HG02763 (cell line): ENCODE data around the gene KIF1B.
"Not testable (repeated sequence)": the region's sequence is repeated elsewhere in the genome, so short reads cannot be mapped to it uniquely, and the experiment has no call there.

Experiments
- ATAC-seq: cut with Tn5 transposase; IDR thresholded peaks from one replicate; pipeline ENCODE4 v1.9.1; 2021; ENCODE audit warnings: mild to moderate bottlenecking, moderate library complexity; ENCODE audit not compliant: unreplicated experiment

The KIF1B gene

GRCh38 chr1:10236405-10237156, 26.2 kb downstream of the KIF1B start:
- ATAC-seq, result no peak

GRCh38 chr1:10237157-10237539, 26.8 kb downstream of the KIF1B start:
- ATAC-seq, result no peak

- ATAC-seq, result no peak
Observed at GRCh38 chr1:10242135-10242534, 31.8 kb downstream of the KIF1B start.

- ATAC-seq, result no peak
Observed at GRCh38 chr1:10242811-10243210, 32.4 kb downstream of the KIF1B start.

GRCh38 chr1:10245674-10246073, 35.3 kb downstream of the KIF1B start:
- ATAC-seq, result no peak

GRCh38 chr1:10249808-10250457, 39.6 kb downstream of the KIF1B start:
- no peak for ATAC-seq

- no peak for ATAC-seq
Observed at GRCh38 chr1:10250663-10251062, 40.3 kb downstream of the KIF1B start.

DNA sequence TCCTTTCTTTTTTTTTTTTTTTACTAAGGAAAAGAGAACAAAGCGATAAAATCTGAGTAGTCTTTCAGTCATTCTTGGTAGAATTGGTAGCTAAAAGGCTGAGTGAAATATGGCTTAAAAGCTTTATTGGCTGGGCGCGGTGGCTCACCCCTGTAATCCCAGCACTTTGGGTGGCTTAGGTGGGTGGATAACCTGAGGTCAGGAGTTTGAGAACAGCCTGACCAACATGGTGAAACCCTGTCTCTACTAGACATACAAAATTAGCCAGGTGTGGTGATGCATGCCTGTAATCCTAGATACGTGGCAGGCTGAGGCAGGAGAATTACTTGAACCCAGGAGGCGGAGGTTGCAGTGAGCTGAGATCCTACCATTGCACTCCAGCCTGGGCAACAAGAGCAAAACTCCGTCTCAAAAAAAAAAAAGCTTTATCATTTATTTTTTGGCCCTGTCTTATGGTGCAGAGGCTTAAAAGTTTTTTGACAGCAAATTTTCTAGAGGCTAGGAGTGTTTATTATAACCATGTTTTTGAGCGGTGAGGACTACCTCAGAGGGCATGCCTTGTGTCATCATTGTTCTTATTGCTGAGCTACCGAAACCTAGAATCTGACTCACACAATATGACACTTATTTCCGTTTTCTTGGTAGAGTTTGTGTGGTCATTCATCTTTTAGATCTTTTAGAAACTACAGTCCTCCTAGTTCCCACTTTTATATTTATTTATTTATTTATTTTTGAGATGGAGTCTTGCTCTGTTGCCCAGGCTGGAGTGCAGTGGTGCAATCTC, 41.1 kb downstream of the KIF1B start:
- not testable (repeated sequence) for ATAC-seq

GRCh38 chr1:10252508-10252907, 42.1 kb downstream of the KIF1B start:
- no peak for ATAC-seq

- no peak for ATAC-seq
Observed at GRCh38 chr1:10253149-10253548, 42.8 kb downstream of the KIF1B start.

DNA sequence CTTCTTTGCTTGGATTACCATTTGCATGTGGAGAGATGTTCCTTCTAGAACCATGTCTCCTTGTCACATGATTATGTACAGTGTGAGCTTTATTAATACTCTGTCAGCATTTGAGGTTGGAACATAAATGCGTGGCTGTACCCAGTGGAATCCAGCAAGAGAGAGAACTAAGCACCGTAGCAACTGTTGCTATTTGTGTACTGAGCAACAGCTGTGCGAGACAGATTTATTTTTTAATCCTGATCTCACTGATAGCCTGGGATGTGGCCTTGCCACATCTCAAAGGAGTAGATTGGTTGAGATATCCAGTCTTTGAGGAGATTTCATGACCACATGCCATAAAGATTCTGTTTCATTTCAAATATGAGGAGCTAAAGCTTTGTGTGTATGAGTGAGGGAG, 43.4 kb downstream of the KIF1B start:
- ATAC-seq, result no peak

DNA sequence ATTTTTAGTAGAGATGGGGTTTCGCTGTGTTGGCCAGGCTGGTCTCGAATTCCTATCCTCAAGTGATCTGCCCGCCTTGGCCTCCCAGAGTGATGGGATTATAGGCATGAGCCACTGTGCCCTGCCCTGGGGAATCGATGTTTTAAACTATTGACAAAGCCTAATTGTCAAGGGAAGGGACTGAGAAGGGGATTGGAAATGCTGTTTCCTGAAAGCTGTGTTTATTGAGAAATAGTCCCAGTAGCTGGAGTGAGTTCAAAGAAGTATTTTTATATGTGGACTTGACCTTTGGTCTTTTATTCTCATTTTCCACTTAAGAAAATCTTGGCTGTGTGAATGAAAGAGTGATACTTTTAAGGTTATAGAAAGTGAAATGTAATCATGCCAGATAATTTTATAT, 47.5 kb downstream of the KIF1B start:
- no peak for ATAC-seq

GRCh38 chr1:10259547-10259946, 49.2 kb downstream of the KIF1B start:
- ATAC-seq, result not testable (repeated sequence)

DNA sequence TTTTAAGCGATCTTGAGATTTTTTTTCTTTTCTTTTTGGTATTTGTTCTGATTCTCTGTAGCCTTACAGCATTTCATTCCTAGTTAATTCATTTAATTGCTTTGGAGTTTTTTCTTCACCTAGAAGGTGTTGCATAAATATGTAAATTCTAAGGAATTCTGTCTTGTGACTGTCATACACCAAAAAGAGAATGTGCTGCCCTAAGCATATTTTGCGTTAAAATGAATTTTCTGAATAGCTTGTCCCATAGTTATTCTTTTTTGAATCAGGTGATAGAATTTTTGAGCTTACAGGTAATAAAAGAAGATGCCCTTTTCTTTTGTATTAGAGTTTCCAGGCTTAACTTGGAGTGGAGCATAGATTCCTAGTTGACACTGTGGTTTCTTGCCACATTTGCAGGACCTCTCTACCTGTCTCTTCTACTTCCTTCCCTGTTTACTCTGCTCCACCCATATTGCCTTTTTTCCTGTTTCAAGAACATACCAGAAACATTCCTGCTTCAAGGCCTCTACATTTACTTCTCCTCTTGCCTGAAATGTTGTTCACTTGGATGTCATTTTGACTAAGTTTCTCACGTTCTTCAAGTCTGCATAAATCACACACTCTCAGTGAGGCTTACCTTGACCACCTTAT, 53.2 kb downstream of the KIF1B start:
- ATAC-seq, result no peak

GRCh38 chr1:10265027-10265426, 54.7 kb downstream of the KIF1B start:
- no peak for ATAC-seq

- ATAC-seq, result no peak
Observed at GRCh38 chr1:10265900-10266299, 55.5 kb downstream of the KIF1B start.

DNA sequence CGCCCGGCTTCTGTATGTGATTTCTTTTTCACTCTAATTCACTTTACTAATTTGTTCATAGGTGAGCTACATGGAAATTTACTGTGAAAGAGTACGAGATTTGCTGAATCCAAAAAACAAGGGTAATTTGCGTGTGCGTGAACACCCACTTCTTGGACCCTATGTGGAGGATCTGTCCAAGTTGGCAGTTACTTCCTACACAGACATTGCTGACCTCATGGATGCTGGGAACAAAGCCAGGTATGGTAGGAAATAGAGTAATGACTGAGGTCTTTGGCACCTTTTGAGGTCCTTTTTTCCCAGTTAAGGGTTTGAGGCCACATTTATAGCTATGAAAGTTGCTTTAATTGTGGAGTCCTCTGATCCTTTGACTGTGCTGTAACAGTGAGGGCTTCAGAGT, 56.9 kb downstream of the KIF1B start:
- ATAC-seq, result no peak

DNA sequence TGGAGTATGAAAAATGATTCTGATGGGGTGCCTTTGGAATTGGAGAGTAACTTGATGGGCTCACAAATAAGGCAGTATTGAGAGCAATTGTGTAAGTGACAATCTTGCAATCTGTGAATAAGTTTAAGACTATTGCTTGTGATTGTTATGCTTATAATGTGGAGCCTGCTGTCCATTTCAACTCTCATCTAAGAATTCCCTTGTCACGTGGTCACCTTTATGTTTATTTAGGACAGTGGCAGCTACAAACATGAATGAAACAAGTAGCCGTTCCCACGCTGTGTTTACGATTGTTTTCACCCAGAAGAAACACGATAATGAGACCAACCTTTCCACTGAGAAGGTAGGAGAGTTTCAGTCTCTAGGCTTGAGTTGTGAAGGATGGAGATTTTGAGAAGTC, 57.6 kb downstream of the KIF1B start:
- ATAC-seq, result no peak

- no peak for ATAC-seq
Observed at GRCh38 chr1:10271090-10271489, 60.7 kb downstream of the KIF1B start.

GRCh38 chr1:10271869-10272268, 61.5 kb downstream of the KIF1B start:
- no peak for ATAC-seq

- ATAC-seq, result no peak
Observed at GRCh38 chr1:10272274-10272673, 61.9 kb downstream of the KIF1B start.
